H9 (cell line): Measurements from ENCODE around the gene TBX1. TPM values are rescaled to one million over a fixed set of nuclear protein-coding genes. Genes with fewer than 3 reads are reported as not detected.

Source experiments
- DNase-seq: peaks from one replicate; pipeline ENCODE4 v3.0.0-alpha.2; 2017
- H2AFZ ChIP-seq: one replicate; pipeline ENCODE4 v1.6.1; 2013; ENCODE audit warnings: mild to moderate bottlenecking, low read length, control low read depth, moderate library complexity
- H2AK5ac ChIP-seq: 2 replicates; pipeline ENCODE4 v1.6.1; 2013; ENCODE audit warnings: low read length, control low read depth, mixed read lengths; ENCODE audit not compliant: insufficient read length
- H2BK120ac ChIP-seq: one replicate; pipeline ENCODE4 v1.6.1; 2013; ENCODE audit warnings: low read depth, mild to moderate bottlenecking, low read length, control low read depth, inconsistent platforms; ENCODE audit not compliant: poor library complexity, severe bottlenecking
- H2BK12ac ChIP-seq: 2 replicates; pipeline ENCODE4 v1.6.1; 2013; ENCODE audit warnings: low read length, control low read depth, mixed read lengths, low read depth; ENCODE audit not compliant: insufficient read length
- H2BK15ac ChIP-seq: 2 replicates; pipeline ENCODE4 v1.6.1; 2013; ENCODE audit warnings: low read depth, low read length, control low read depth
- H2BK20ac ChIP-seq: one replicate; pipeline ENCODE4 v1.6.1; 2013; ENCODE audit warnings: low read depth, mild to moderate bottlenecking, low read length, control low read depth, inconsistent platforms; ENCODE audit not compliant: poor library complexity, severe bottlenecking
- H2BK5ac ChIP-seq: 2 replicates; pipeline ENCODE4 v1.6.1; 2013; ENCODE audit warnings: low read length, control low read depth, mixed read lengths; ENCODE audit not compliant: insufficient read length
- H3K14ac ChIP-seq: 2 replicates; pipeline ENCODE4 v1.6.1; 2013; ENCODE audit warnings: low read length, control low read depth; ENCODE audit not compliant: insufficient read depth
- H3K18ac ChIP-seq: 2 replicates; pipeline ENCODE4 v1.6.1; 2013; ENCODE audit warnings: low read depth, mild to moderate bottlenecking, mixed read lengths, low read length, control low read depth; ENCODE audit not compliant: insufficient read length
- H3K23ac ChIP-seq: 2 replicates; pipeline ENCODE4 v1.6.1; 2013; ENCODE audit warnings: low read length, control low read depth, mixed read lengths, low read depth; ENCODE audit not compliant: insufficient read length
- H3K23me2 ChIP-seq: 2 replicates; pipeline ENCODE4 v1.6.1; 2013; ENCODE audit warnings: low read depth, mild to moderate bottlenecking, mixed read lengths, low read length, control low read depth; ENCODE audit not compliant: insufficient read length, poor library complexity, severe bottlenecking
- H3K27ac ChIP-seq: 2 replicates; pipeline ENCODE4 v1.5.1; 2013; ENCODE audit warnings: low read length, control low read depth, mixed read lengths, low read depth; ENCODE audit not compliant: insufficient read length
- H3K27me3 ChIP-seq: 2 replicates; pipeline ENCODE4 v1.6.1; 2013; ENCODE audit warnings: low read length, control low read depth, inconsistent platforms; ENCODE audit not compliant: insufficient read depth
- H3K4ac ChIP-seq: 2 replicates; pipeline ENCODE4 v1.6.1; 2013; ENCODE audit warnings: low read depth, mild to moderate bottlenecking, control low read depth, inconsistent platforms, low read length, moderate library complexity
- H3K4me1 ChIP-seq: 2 replicates; pipeline ENCODE4 v1.6.1; 2013; ENCODE audit warnings: low read length, control low read depth, inconsistent platforms; ENCODE audit not compliant: insufficient read depth
- H3K4me2 ChIP-seq: 2 replicates; pipeline ENCODE4 v1.6.1; 2013; ENCODE audit warnings: low read length, control low read depth, mixed read lengths; ENCODE audit not compliant: insufficient read length, insufficient read depth
- H3K56ac ChIP-seq: 2 replicates; pipeline ENCODE4 v1.6.1; 2013; ENCODE audit warnings: low read depth, mild to moderate bottlenecking, mixed read lengths, low read length, control low read depth; ENCODE audit not compliant: insufficient read length
- H3K79me1 ChIP-seq: 2 replicates; pipeline ENCODE4 v1.6.1; 2013; ENCODE audit warnings: low read depth, mild to moderate bottlenecking, moderate library complexity, low read length, control low read depth, inconsistent platforms; ENCODE audit not compliant: insufficient read depth, poor library complexity, severe bottlenecking
- H3K79me2 ChIP-seq: 2 replicates; pipeline ENCODE4 v1.6.1; 2013; ENCODE audit warnings: low read length, control low read depth, inconsistent platforms; ENCODE audit not compliant: insufficient read depth
- H3K9ac ChIP-seq: 2 replicates; pipeline ENCODE4 v1.6.1; 2013; ENCODE audit warnings: low read length, control low read depth, mixed read lengths; ENCODE audit not compliant: insufficient read length; ENCODE audit errors: extremely low read depth
- H3K9me3 ChIP-seq: one replicate; pipeline ENCODE4 v1.6.1; 2013; ENCODE audit warnings: low read depth, low read length, inconsistent platforms; ENCODE audit not compliant: control insufficient read depth
- H3T11ph ChIP-seq: one replicate; pipeline ENCODE4 v1.6.1; 2013; ENCODE audit warnings: mild to moderate bottlenecking, low read length, control low read depth, inconsistent platforms
- H4K20me1 ChIP-seq: one replicate; pipeline ENCODE4 v1.6.1; 2013; ENCODE audit not compliant: control insufficient read depth, insufficient read length, insufficient read depth
- H4K5ac ChIP-seq: 2 replicates; pipeline ENCODE4 v1.6.1; 2013; ENCODE audit warnings: low read depth, mild to moderate bottlenecking, mixed read lengths, low read length, control low read depth; ENCODE audit not compliant: insufficient read length
- H4K8ac ChIP-seq: replicated peaks from 2 replicates; pipeline ENCODE4 v1.6.1; 2013; ENCODE audit warnings: low read length, control low read depth, mixed read lengths, low read depth; ENCODE audit not compliant: insufficient read length
- H4K91ac ChIP-seq: 2 replicates; pipeline ENCODE4 v1.6.1; 2013; ENCODE audit warnings: low read depth, mild to moderate bottlenecking, moderate library complexity, mixed read lengths, low read length, control low read depth; ENCODE audit not compliant: insufficient read length
- H3K27ac Mint-ChIP-seq, 3 experiments: 2 replicates in 2 of 3; 3 replicates in 1 of 3; pipeline ENCODE4 v1.8.0; 2020 to 2021; ENCODE audit warnings: mixed read lengths in 3 of 3, mild to moderate bottlenecking in 1 of 3, moderate library complexity in 1 of 3
- H3K27me3 Mint-ChIP-seq: 2 replicates; pipeline ENCODE4 v1.8.0; 2021; ENCODE audit warnings: low read depth, mild to moderate bottlenecking, moderate library complexity, mixed read lengths
- H3K36me3 Mint-ChIP-seq, 3 experiments: 2 replicates in 2 of 3; 3 replicates in 1 of 3; pipeline ENCODE4 v1.8.0; 2020 to 2021; ENCODE audit warnings: low read depth in 3 of 3, mixed read lengths in 3 of 3; ENCODE audit not compliant: insufficient read depth in 1 of 3
- H3K4me1 Mint-ChIP-seq, 2 experiments: 2 replicates each; pipeline ENCODE4 v1.8.0; 2020; ENCODE audit warnings: mixed read lengths in 2 of 2
- H3K4me3 Mint-ChIP-seq, 2 experiments: 2 replicates in 1 of 2; 3 replicates in 1 of 2; pipeline ENCODE4 v1.8.0; 2020 to 2021; ENCODE audit warnings: mild to moderate bottlenecking in 2 of 2, mixed read lengths in 2 of 2, moderate library complexity in 1 of 2
- H3K9me3 Mint-ChIP-seq, 2 experiments: 2 replicates in 1 of 2; 3 replicates in 1 of 2; pipeline ENCODE4 v1.8.0; 2020; ENCODE audit warnings: mild to moderate bottlenecking in 2 of 2, mixed read lengths in 2 of 2, moderate library complexity in 1 of 2
- WGBS: extraction: QIAGEN DNeasy Blood & Tissue Kit; methylation state at CpG from one replicate; pipeline ENCODE4 v1.1.7; 2013; ENCODE audit warnings: missing lambda C conversion rate, low lambda C conversion rate, mixed read lengths; ENCODE audit not compliant: insufficient read length; ENCODE audit errors: extremely low coverage; 5-methylcytosine and 5-hydroxymethylcytosine counted together
- total RNA-seq: library from RNA; stranded (reverse); gene quantifications from 2 replicates; pipeline ENCODE4 v1.2.1, GENCODE V29; 2021
- TF ChIP-seq, protein P1 (sequence below): fragments of 200-600 bp; sonication (generic); conservative IDR thresholded peaks from 3 replicates; pipeline ENCODE4 v1.8.0; 2021; ENCODE audit warnings: antibody characterized with exemption, mild to moderate bottlenecking

TBX1 gene
- total RNA-seq, 1 experiment from 2014 or later, result 2.2 TPM

GRCh38 chr22:19786959-19787848 is 26.6 kb downstream of the TBX1 start:
- no peak overlapping the region for H3K18ac ChIP-seq
- Mint-ChIP-seq H3K4me3 (no peak overlapping the region), H3K27me3 (peaks cover 9% of the 10 kb centered on the region), H3K9me3 (no peaks in the 10 kb centered on the region; a peak in 1 of 5 replicates), H3K36me3 (peaks cover 0 to 3% (median 0%) of the 10 kb centered on the region in 3 experiments; a peak in 4 of 7 replicates), H3K27ac (no peak overlapping the region; a peak in 1 of 7 replicates), H3K4me1 (peaks cover 5 to 7% of the 10 kb centered on the region in 2 experiments; a peak in 1 of 4 replicates)
- TF ChIP-seq, protein P1, sequence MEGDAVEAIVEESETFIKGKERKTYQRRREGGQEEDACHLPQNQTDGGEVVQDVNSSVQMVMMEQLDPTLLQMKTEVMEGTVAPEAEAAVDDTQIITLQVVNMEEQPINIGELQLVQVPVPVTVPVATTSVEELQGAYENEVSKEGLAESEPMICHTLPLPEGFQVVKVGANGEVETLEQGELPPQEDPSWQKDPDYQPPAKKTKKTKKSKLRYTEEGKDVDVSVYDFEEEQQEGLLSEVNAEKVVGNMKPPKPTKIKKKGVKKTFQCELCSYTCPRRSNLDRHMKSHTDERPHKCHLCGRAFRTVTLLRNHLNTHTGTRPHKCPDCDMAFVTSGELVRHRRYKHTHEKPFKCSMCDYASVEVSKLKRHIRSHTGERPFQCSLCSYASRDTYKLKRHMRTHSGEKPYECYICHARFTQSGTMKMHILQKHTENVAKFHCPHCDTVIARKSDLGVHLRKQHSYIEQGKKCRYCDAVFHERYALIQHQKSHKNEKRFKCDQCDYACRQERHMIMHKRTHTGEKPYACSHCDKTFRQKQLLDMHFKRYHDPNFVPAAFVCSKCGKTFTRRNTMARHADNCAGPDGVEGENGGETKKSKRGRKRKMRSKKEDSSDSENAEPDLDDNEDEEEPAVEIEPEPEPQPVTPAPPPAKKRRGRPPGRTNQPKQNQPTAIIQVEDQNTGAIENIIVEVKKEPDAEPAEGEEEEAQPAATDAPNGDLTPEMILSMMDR, result no peak
- H3K9ac ChIP-seq, result no peak overlapping the region
- H3K27ac ChIP-seq, result no peak overlapping the region
- no peak overlapping the region for H2BK5ac ChIP-seq
- H4K20me1 ChIP-seq, result peaks cover 3% of the 10 kb centered on the region
- H4K5ac ChIP-seq, result no peak overlapping the region
- no peaks in the 10 kb centered on the region for H3K4me1 ChIP-seq
- no peak overlapping the region for H3T11ph ChIP-seq
- H2BK20ac ChIP-seq, result no peak overlapping the region
- H2BK120ac ChIP-seq, result no peak overlapping the region
- H3K23me2 ChIP-seq, result no peaks in the 10 kb centered on the region
- no peak overlapping the region for H2AK5ac ChIP-seq
- no peak for DNase-seq
- no peak overlapping the region for H2BK15ac ChIP-seq
- H4K91ac ChIP-seq, result no peak overlapping the region
- H3K4me2 ChIP-seq, result no peak overlapping the region
- H2AFZ ChIP-seq, result no peak overlapping the region
- H2BK12ac ChIP-seq, result no peak overlapping the region
- no peak overlapping the region for H3K4ac ChIP-seq
- no peaks in the 10 kb centered on the region for H3K9me3 ChIP-seq
- no peak overlapping the region for H3K23ac ChIP-seq
- no peak overlapping the region for H4K8ac ChIP-seq
- H3K56ac ChIP-seq, result no peak overlapping the region
- no CpG with 5 or more reads among the region's 28 CpGs for WGBS
- H3K27me3 ChIP-seq, result no peaks in the 10 kb centered on the region
- H3K14ac ChIP-seq, result no peak overlapping the region
- no peaks in the 10 kb centered on the region for H3K79me2 ChIP-seq
- H3K79me1 ChIP-seq, result no peaks in the 10 kb centered on the region
